ENCODE data around the gene ZNF195.
"Not testable (repeated sequence)": the region's sequence is repeated elsewhere in the genome, so short reads cannot be mapped to it uniquely, and the experiment has no call there.

The ZNF195 gene

GRCh38 chr11:3347127-3347526 is 31.8 kb downstream of the ZNF195 start:
- no peak for DNase-seq (ENCODE audit: low spot score)

GRCh38 chr11:3346587-3346986 is 32.4 kb downstream of the ZNF195 start:
- no peak for DNase-seq (ENCODE audit: low spot score)

GRCh38 chr11:3345736-3346135 is 33.2 kb downstream of the ZNF195 start:
- DNase-seq (ENCODE audit: low spot score), result no peak

- DNase-seq (ENCODE audit: low spot score), result no peak
Observed at GRCh38 chr11:3344327-3345174, 34.4 kb downstream of the ZNF195 start.

GRCh38 chr11:3342709-3343108 is 36.2 kb downstream of the ZNF195 start:
- DNase-seq (ENCODE audit: low spot score), result no peak

GRCh38 chr11:3341298-3341697 is 37.6 kb downstream of the ZNF195 start:
- no peak for DNase-seq (ENCODE audit: low spot score)

GRCh38 chr11:3340025-3340424 is 38.9 kb downstream of the ZNF195 start:
- no peak for DNase-seq (ENCODE audit: low spot score)

- DNase-seq (ENCODE audit: low spot score), result no peak
Observed at GRCh38 chr11:3339340-3339624, 39.7 kb downstream of the ZNF195 start.

- no peak for DNase-seq (ENCODE audit: low spot score)
Observed at GRCh38 chr11:3338569-3339339, 40.2 kb downstream of the ZNF195 start.

- DNase-seq (ENCODE audit: low spot score), result not testable (repeated sequence)
Observed at GRCh38 chr11:3336420-3336819, 42.5 kb downstream of the ZNF195 start.

- DNase-seq (ENCODE audit: low spot score), result not testable (repeated sequence)
Observed at GRCh38 chr11:3333157-3333556, 45.8 kb downstream of the ZNF195 start.

- not testable (repeated sequence) for DNase-seq (ENCODE audit: low spot score)
Observed at GRCh38 chr11:3331078-3331477, 47.9 kb downstream of the ZNF195 start.

GRCh38 chr11:3330064-3330463 is 48.9 kb downstream of the ZNF195 start:
- DNase-seq (ENCODE audit: low spot score), result not testable (repeated sequence)

- not testable (repeated sequence) for DNase-seq (ENCODE audit: low spot score)
Observed at GRCh38 chr11:3328503-3328902, 50.4 kb downstream of the ZNF195 start.

- not testable (repeated sequence) for DNase-seq (ENCODE audit: low spot score)
Observed at GRCh38 chr11:3326450-3326849, 52.5 kb downstream of the ZNF195 start.

GRCh38 chr11:3324724-3325123 is 54.2 kb downstream of the ZNF195 start:
- DNase-seq (ENCODE audit: low spot score), result not testable (repeated sequence)
